Measurements from ENCODE around the gene LEUTX.
"Not testable (repeated sequence)": the region's sequence is repeated elsewhere in the genome, so short reads cannot be mapped to it uniquely, and the experiment has no call there.

The LEUTX gene

GRCh38 chr19:39796000-39796498 lies 17.4 kb downstream of the LEUTX start:
- no peak for DNase-seq (ENCODE audit: low spot score in 2 of 2)
- H3K27ac Mint-ChIP-seq (ENCODE audit: low read depth): no peak overlapping the region
- peaks cover 2% of the 10 kb centered on the region for H3K36me3 Mint-ChIP-seq (ENCODE audit: insufficient read depth)
- no peak for ATAC-seq (replicated peaks; ENCODE audit: extremely low read depth, poor library complexity, severe bottlenecking)
- H3K27me3 Mint-ChIP-seq: no peaks in the 10 kb centered on the region
- peaks cover 6% of the 10 kb centered on the region for H3K4me1 Mint-ChIP-seq
- no peaks in the 10 kb centered on the region for H3K9me3 Mint-ChIP-seq
- H3K4me3 Mint-ChIP-seq: no peak overlapping the region

GRCh38 chr19:39797083-39797482 lies 18.4 kb downstream of the LEUTX start:
- H3K27me3 Mint-ChIP-seq: no peaks in the 10 kb centered on the region
- ATAC-seq (replicated peaks; ENCODE audit: extremely low read depth, poor library complexity, severe bottlenecking): no peak

GRCh38 chr19:39802958-39803357 lies 24.3 kb downstream of the LEUTX start:
- Mint-ChIP-seq H3K4me3 (no peak overlapping the region), H3K9me3 (no peaks in the 10 kb centered on the region), H3K36me3 (ENCODE audit: insufficient read depth) (peaks cover 1% of the 10 kb centered on the region), H3K27me3 (peaks cover 24% of the 10 kb centered on the region), H3K4me1 (no peaks in the 10 kb centered on the region), H3K27ac (ENCODE audit: low read depth) (no peak overlapping the region)
- ATAC-seq (replicated peaks; ENCODE audit: extremely low read depth, poor library complexity, severe bottlenecking) (no peak), DNase-seq (ENCODE audit: low spot score in 2 of 2) (no peak)

More at GRCh38 chr19:39797083-39797482, 18.4 kb downstream of the LEUTX start:
- Mint-ChIP-seq H3K4me3 (no peak overlapping the region), H3K36me3 (ENCODE audit: insufficient read depth) (peaks cover 2% of the 10 kb centered on the region), H3K4me1 (peaks cover 6% of the 10 kb centered on the region), H3K27ac (ENCODE audit: low read depth) (no peak overlapping the region), H3K9me3 (no peaks in the 10 kb centered on the region)
- no peak for DNase-seq (ENCODE audit: low spot score in 2 of 2)

GRCh38 chr19:39805104-39805503 lies 26.4 kb downstream of the LEUTX start:
- H3K9me3 Mint-ChIP-seq: no peaks in the 10 kb centered on the region

GRCh38 chr19:39807846-39808364 lies 29.3 kb downstream of the LEUTX start:
- H3K9me3 Mint-ChIP-seq: no peaks in the 10 kb centered on the region
- peaks cover 20% of the 10 kb centered on the region for H3K27me3 Mint-ChIP-seq
- ATAC-seq (replicated peaks; ENCODE audit: extremely low read depth, poor library complexity, severe bottlenecking) (no peak), DNase-seq (ENCODE audit: low spot score in 2 of 2) (no peak)
- H3K36me3 Mint-ChIP-seq (ENCODE audit: insufficient read depth): no peaks in the 10 kb centered on the region
- H3K4me3 Mint-ChIP-seq: no peak overlapping the region
- no peak overlapping the region for H3K27ac Mint-ChIP-seq (ENCODE audit: low read depth)
- no peaks in the 10 kb centered on the region for H3K4me1 Mint-ChIP-seq

More at GRCh38 chr19:39805104-39805503, 26.4 kb downstream of the LEUTX start:
- ATAC-seq (replicated peaks; ENCODE audit: extremely low read depth, poor library complexity, severe bottlenecking) (no peak), DNase-seq (ENCODE audit: low spot score in 2 of 2) (no peak)
- H3K27me3 Mint-ChIP-seq: peaks cover 24% of the 10 kb centered on the region
- no peak overlapping the region for H3K4me3 Mint-ChIP-seq
- H3K4me1 Mint-ChIP-seq: no peaks in the 10 kb centered on the region
- H3K27ac Mint-ChIP-seq (ENCODE audit: low read depth): no peak overlapping the region
- no peaks in the 10 kb centered on the region for H3K36me3 Mint-ChIP-seq (ENCODE audit: insufficient read depth)

- H3K4me3 Mint-ChIP-seq; H3K36me3 Mint-ChIP-seq (ENCODE audit: insufficient read depth); H3K27ac Mint-ChIP-seq (ENCODE audit: low read depth); DNase-seq (ENCODE audit: low spot score in 2 of 2); ATAC-seq (replicated peaks; ENCODE audit: extremely low read depth, poor library complexity, severe bottlenecking); H3K4me1 Mint-ChIP-seq; H3K9me3 Mint-ChIP-seq: not testable (repeated sequence)
- H3K27me3 Mint-ChIP-seq: peaks cover 14% of the 10 kb centered on the region
These were observed 30.0 kb downstream of the LEUTX start for GRCh38 chr19:39808688-39809087.

- DNase-seq (ENCODE audit: low spot score in 2 of 2) (no peak), ATAC-seq (replicated peaks; ENCODE audit: extremely low read depth, poor library complexity, severe bottlenecking) (no peak)
- no peak overlapping the region for H3K4me3 Mint-ChIP-seq
- H3K9me3 Mint-ChIP-seq: no peaks in the 10 kb centered on the region
- peaks cover 14% of the 10 kb centered on the region for H3K27me3 Mint-ChIP-seq
- H3K36me3 Mint-ChIP-seq (ENCODE audit: insufficient read depth): no peaks in the 10 kb centered on the region
- H3K27ac Mint-ChIP-seq (ENCODE audit: low read depth): no peak overlapping the region
- H3K4me1 Mint-ChIP-seq: no peaks in the 10 kb centered on the region
These were observed 30.7 kb downstream of the LEUTX start for GRCh38 chr19:39809368-39809767.

GRCh38 chr19:39810424-39810823 lies 31.8 kb downstream of the LEUTX start:
- H3K27me3 Mint-ChIP-seq: peaks cover 9% of the 10 kb centered on the region
- no peak overlapping the region for H3K4me3 Mint-ChIP-seq
- H3K27ac Mint-ChIP-seq (ENCODE audit: low read depth): no peak overlapping the region
- ATAC-seq (replicated peaks; ENCODE audit: extremely low read depth, poor library complexity, severe bottlenecking) (no peak), DNase-seq (ENCODE audit: low spot score in 2 of 2) (no peak)
- no peaks in the 10 kb centered on the region for H3K4me1 Mint-ChIP-seq
- H3K36me3 Mint-ChIP-seq (ENCODE audit: insufficient read depth): no peaks in the 10 kb centered on the region
- H3K9me3 Mint-ChIP-seq: no peaks in the 10 kb centered on the region

GRCh38 chr19:39811064-39811463 lies 32.4 kb downstream of the LEUTX start:
- Mint-ChIP-seq H3K9me3 (no peaks in the 10 kb centered on the region), H3K4me3 (no peak overlapping the region), H3K27ac (ENCODE audit: low read depth) (no peak overlapping the region), H3K4me1 (peaks cover 4% of the 10 kb centered on the region), H3K27me3 (peaks cover 3% of the 10 kb centered on the region), H3K36me3 (ENCODE audit: insufficient read depth) (no peaks in the 10 kb centered on the region)
- ATAC-seq (replicated peaks; ENCODE audit: extremely low read depth, poor library complexity, severe bottlenecking): no peak
- DNase-seq (ENCODE audit: low spot score in 2 of 2): no peak

- Mint-ChIP-seq H3K4me3 (no peak overlapping the region), H3K27ac (ENCODE audit: low read depth) (no peak overlapping the region), H3K27me3 (no peaks in the 10 kb centered on the region), H3K9me3 (no peaks in the 10 kb centered on the region), H3K36me3 (ENCODE audit: insufficient read depth) (peaks cover 2% of the 10 kb centered on the region), H3K4me1 (peaks cover 16% of the 10 kb centered on the region)
- ATAC-seq (replicated peaks; ENCODE audit: extremely low read depth, poor library complexity, severe bottlenecking) (no peak), DNase-seq (ENCODE audit: low spot score in 2 of 2) (no peak)
These were observed 34.8 kb downstream of the LEUTX start for GRCh38 chr19:39813264-39813993.

GRCh38 chr19:39814111-39814510 lies 35.5 kb downstream of the LEUTX start:
- not testable (repeated sequence) for H3K9me3 Mint-ChIP-seq, H3K4me3 Mint-ChIP-seq

GRCh38 chr19:39814595-39814994 lies 35.9 kb downstream of the LEUTX start:
- Mint-ChIP-seq H3K27ac (ENCODE audit: low read depth) (no peak overlapping the region), H3K4me3 (no peak overlapping the region), H3K9me3 (no peaks in the 10 kb centered on the region), H3K27me3 (no peaks in the 10 kb centered on the region), H3K4me1 (peaks cover 26% of the 10 kb centered on the region), H3K36me3 (ENCODE audit: insufficient read depth) (peaks cover 2% of the 10 kb centered on the region)
- ATAC-seq (replicated peaks; ENCODE audit: extremely low read depth, poor library complexity, severe bottlenecking) (no peak), DNase-seq (ENCODE audit: low spot score in 2 of 2) (no peak)

More at GRCh38 chr19:39814111-39814510, 35.5 kb downstream of the LEUTX start:
- H3K27ac Mint-ChIP-seq (ENCODE audit: low read depth); ATAC-seq (replicated peaks; ENCODE audit: extremely low read depth, poor library complexity, severe bottlenecking); DNase-seq (ENCODE audit: low spot score in 2 of 2); H3K27me3 Mint-ChIP-seq; H3K36me3 Mint-ChIP-seq (ENCODE audit: insufficient read depth): not testable (repeated sequence)
- H3K4me1 Mint-ChIP-seq: peaks cover 21% of the 10 kb centered on the region
